ENCODE results near the gene CAPN5. TPM values are rescaled to one million over a fixed set of nuclear protein-coding genes. Genes with fewer than 3 reads are reported as not detected.
A peak's percentile ranks its signal among the peaks of the same experiment; 100 is the strongest.
"Not testable (repeated sequence)": the region's sequence is repeated elsewhere in the genome, so short reads cannot be mapped to it uniquely, and the experiment has no call there.

Gene CAPN5
- under 1 TPM; 0.62 to 0.76 TPM for total RNA-seq

DNA sequence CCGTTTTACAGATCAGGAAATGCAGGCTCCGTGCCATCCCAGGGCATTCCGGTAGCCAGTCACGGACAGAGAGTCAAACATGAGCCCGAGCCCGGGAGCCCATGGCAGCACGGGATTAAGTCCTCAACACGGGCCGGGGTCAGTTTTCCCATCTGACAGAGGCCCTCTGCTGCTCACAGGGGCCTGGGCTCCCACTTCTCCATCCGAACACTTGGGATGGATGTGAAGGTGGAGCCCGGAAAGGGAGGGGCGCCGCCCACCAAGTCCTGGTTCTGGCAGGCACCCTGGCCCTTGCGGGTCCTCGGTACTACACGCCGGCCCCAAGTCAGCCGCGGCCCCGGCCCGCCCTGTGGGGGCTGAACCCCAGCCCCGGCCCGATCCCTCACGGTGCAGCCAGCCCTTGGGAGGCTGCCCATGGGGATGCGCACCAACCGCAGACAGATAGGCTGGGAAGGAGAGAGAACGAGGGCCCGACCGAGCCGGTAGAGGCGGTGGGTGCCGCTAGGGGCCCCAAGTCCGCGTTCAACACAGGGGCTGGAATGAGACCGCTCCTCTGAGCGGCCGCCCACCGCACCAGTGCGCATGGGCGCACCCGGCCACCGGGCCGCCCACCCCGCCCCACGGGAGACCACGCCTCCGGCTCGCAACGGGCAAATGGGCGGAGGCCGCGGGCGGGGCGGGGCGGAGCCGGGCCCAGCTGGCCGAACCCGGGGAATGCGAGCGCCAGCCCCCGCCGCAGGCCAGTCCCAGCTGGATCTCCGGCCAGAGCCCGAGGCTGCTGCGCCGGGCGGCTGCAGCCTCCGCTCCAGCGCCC is at the start of gene CAPN5:
Gene CAPN5 (plus strand): TSS at position 743 of the 814 bp plus-strand sequence. CDS start 17,916 bp downstream, outside the sequence.
- Mint-ChIP-seq H3K9me3 (ENCODE audit: low read depth) (peaks cover 4% of the 10 kb centered on the region), H3K36me3 (ENCODE audit: low read depth) (no peaks in the 10 kb centered on the region), H3K27me3 (no peaks in the 10 kb centered on the region), H3K4me1 (peaks cover 4% of the 10 kb centered on the region), H3K4me3 (peak within 1 kb of the TSS; percentile 75), H3K27ac (peak within 1 kb of the TSS; percentile 78)
- CTCF ChIA-PET = interaction anchor here (1.0 to 3.7 kb wide), 3 partner anchors 18 to 25 kb away, joined by 5 to 24 read pairs (median 19); no protein-coding TSS in a partner anchor
- DNase-seq (peak; percentile 91), ATAC-seq (peak; percentile 97)
- intact Hi-C loops (cut with DNase I, micrococcal nuclease) = loop anchor here (1.0 to 2.0 kb wide), 5 partner anchors 19 to 622 kb away; partner anchors contain the start of genes ACER3 (in 1 of the 2) and EMSY (in 1 of the 2)
- POLR2A ChIA-PET = no interaction called here

DNA sequence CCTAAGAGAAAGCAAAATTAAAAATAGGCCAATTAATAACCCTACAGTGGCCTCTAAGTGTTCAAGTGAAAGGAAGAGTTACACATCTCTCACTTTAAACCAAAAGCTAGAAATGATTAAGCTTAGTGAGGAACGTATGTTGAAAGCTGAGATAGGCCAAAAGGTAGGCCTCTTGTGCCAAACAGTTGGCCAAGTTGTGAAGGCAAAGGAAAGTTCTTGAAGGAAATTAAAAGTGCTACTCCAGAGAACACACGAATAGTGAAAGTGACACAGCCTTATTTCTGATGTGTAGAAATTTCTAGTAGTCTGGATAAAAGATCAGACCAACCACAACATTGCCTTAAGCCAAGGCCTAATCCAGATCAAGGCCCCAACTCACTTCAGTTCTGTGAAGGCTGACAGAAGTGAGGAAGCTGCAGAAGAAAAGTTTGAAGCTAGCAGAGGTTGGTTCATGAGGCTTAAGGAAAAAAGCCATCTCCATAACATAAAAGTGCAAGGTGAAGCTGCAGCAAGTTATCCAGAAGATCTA is 48.3 kb upstream of the CAPN5 start:
- POLR2A ChIA-PET; H3K4me3 Mint-ChIP-seq; intact Hi-C loops (cut with DNase I, micrococcal nuclease); H3K27me3 Mint-ChIP-seq; DNase-seq; H3K9me3 Mint-ChIP-seq (ENCODE audit: low read depth); H3K36me3 Mint-ChIP-seq (ENCODE audit: low read depth): not testable (repeated sequence)
- ATAC-seq = peak; percentile 68
- Mint-ChIP-seq H3K27ac (peak overlapping the region; percentile 35), H3K4me1 (peaks cover 12% of the 10 kb centered on the region)
- CTCF ChIA-PET = interaction anchor here (0.7 to 1.1 kb wide), 2 partner anchors 16 to 33 kb away, joined by 3 read pairs; partner anchors contain the start of gene B3GNT6

DNA sequence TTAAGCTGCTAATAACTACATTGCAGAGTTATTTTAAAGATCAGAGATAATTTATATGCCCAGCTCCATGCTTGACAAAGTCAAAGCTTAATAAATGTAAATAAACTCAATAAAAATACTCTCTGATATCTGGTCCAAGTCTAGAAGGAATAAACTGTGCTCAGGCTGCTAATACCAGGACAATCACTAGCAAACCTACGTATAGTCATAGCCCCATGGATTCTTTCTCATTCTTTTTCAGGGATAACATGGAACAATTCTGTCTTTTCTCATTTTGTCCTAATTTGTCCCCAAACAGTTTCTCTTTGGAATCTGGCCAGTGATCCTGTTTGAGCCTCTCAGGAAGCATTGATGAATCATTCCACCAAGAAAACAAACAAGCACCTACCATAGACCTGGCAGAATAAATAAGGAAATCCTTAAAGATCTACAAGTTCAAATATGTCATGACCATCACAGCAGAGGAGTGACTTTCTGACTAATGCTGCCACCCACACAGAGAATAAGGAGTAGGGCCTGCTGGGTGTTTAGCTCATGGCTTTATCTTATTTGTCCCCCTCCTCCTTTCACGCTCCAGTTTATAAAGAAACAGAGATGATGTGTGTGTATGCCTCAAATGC is 46.7 kb upstream of the CAPN5 start:
- DNase-seq = no peak
- Mint-ChIP-seq H3K27ac (no peak overlapping the region), H3K9me3 (ENCODE audit: low read depth) (no peaks in the 10 kb centered on the region), H3K4me3 (no peak overlapping the region), H3K4me1 (peaks cover 12% of the 10 kb centered on the region), H3K27me3 (no peaks in the 10 kb centered on the region), H3K36me3 (ENCODE audit: low read depth) (peaks cover 7% of the 10 kb centered on the region)
- ChIA-PET POLR2A (no interaction called here), CTCF (interaction anchor here (0.5 to 1.8 kb wide), 8 partner anchors 16 to 1766 kb away, joined by 3 to 6 read pairs (median 3); no protein-coding TSS in a partner anchor)
- intact Hi-C loops (cut with DNase I, micrococcal nuclease) = no loop called here
- ATAC-seq = peak; percentile 26

DNA sequence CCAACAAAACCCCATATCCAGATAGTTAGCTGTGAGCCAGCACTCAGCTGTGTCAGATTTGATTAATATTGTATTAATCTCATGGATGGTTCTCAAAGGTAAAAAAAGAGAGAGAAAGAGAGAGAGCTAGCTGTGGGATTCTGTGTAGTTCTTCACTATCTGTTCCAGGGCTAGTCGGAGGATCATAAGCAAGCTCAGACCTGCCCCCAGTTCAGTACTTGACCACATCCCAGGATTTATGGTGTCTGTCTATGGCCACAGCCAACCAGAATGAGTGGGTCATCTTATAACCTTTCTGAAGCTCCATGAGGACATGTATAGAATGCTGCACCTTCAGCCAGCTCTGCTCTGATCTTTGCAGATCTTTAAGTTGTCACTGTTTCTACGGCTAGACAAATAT is 46.0 kb upstream of the CAPN5 start:
- intact Hi-C loops (cut with DNase I, micrococcal nuclease) = no loop called here
- peaks cover 12% of the 10 kb centered on the region for H3K4me1 Mint-ChIP-seq
- H3K27ac Mint-ChIP-seq = no peak overlapping the region
- ChIA-PET CTCF (interaction anchor here (0.5 to 1.8 kb wide), 9 partner anchors 17 to 1766 kb away, joined by 3 to 6 read pairs (median 3); no protein-coding TSS in a partner anchor), POLR2A (no interaction called here)
- peaks cover 7% of the 10 kb centered on the region for H3K36me3 Mint-ChIP-seq (ENCODE audit: low read depth)
- DNase-seq (no peak), ATAC-seq (no peak)
- H3K27me3 Mint-ChIP-seq = no peaks in the 10 kb centered on the region
- H3K4me3 Mint-ChIP-seq = no peak overlapping the region
- H3K9me3 Mint-ChIP-seq (ENCODE audit: low read depth) = no peaks in the 10 kb centered on the region

DNA sequence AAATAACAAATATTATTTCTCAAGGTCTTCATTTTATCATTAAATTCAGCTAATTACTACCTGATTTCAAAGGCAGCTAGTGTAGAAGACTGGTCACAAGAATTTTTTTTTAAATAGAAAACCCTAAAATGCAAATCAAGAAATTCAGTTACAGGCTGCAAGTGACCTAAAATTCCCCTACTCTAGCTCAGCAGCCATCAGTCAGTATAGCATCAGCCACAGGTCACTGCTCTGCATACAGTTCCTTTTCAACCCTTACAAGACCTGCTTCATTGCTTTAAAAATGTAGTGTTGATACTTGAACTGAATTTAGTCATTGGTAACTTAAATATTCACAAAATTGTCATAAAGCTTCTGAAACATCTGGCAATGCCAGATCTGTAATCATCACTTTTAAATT is 42.0 kb upstream of the CAPN5 start:
- ChIA-PET CTCF (interaction anchor here (1.0 to 2.4 kb wide), 5 partner anchors 9 to 103 kb away, joined by 3 to 5 read pairs (median 3); partner anchors contain the start of genes B3GNT6 and MYO7A), POLR2A (no interaction called here)
- DNase-seq = no peak
- intact Hi-C loops (cut with DNase I, micrococcal nuclease) = no loop called here
- ATAC-seq = no peak
- H3K4me3 Mint-ChIP-seq = no peak overlapping the region
- no peaks in the 10 kb centered on the region for H3K4me1 Mint-ChIP-seq
- peaks cover 7% of the 10 kb centered on the region for H3K27me3 Mint-ChIP-seq
- H3K27ac Mint-ChIP-seq = no peak overlapping the region
- H3K9me3 Mint-ChIP-seq (ENCODE audit: low read depth) = no peaks in the 10 kb centered on the region
- H3K36me3 Mint-ChIP-seq (ENCODE audit: low read depth) = peaks cover 3% of the 10 kb centered on the region

DNA sequence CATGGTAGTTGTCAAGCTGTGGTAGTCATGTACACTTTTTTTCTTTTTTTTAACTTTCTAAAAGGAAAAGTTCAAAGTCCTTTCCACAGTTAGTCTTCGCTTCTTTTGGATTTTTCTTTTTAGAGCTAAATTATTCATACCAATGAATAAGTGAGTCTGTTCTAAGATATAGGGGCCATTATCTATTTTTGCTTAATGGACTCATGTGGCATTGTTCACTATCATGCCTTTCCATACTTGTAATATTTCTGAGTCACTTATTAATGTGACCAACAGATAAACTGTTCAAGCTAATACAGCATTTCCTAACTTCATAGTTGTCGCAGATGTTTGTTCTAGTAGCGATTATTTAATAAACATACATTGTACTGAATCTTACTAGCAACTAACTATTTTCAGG is 40.5 kb upstream of the CAPN5 start:
- ChIA-PET CTCF (interaction anchor here (0.6 to 2.4 kb wide), 2 partner anchors 13 to 102 kb away, joined by 3 to 5 read pairs; no protein-coding TSS in a partner anchor), POLR2A (no interaction called here)
- intact Hi-C loops (cut with DNase I, micrococcal nuclease) = no loop called here
- peaks cover 14% of the 10 kb centered on the region for H3K27me3 Mint-ChIP-seq
- ATAC-seq = no peak
- no peak overlapping the region for H3K27ac Mint-ChIP-seq
- no peak for DNase-seq
- no peaks in the 10 kb centered on the region for H3K36me3 Mint-ChIP-seq (ENCODE audit: low read depth)
- H3K4me3 Mint-ChIP-seq = no peak overlapping the region
- H3K9me3 Mint-ChIP-seq (ENCODE audit: low read depth) = no peaks in the 10 kb centered on the region
- H3K4me1 Mint-ChIP-seq = no peaks in the 10 kb centered on the region

DNA sequence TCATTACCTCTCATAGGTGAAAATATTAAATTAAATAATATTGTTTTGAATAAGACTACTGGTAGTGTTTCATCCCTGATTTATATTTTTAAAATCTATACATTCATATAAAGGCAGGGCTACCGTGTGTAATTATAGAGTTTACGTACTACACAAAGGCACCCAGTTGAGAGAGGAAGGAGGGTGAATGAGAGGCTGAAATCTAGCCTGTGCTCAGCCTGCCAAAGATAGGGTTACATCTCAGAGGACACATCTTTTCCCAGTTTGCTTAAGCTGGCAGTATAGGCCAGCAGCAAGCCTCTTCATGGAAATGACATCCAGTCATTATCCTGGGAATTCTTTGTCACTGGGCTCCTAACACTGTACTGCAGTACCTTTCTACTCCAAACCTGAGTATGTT is 40.0 kb upstream of the CAPN5 start:
- Mint-ChIP-seq H3K4me1 (no peaks in the 10 kb centered on the region), H3K4me3 (no peak overlapping the region), H3K9me3 (ENCODE audit: low read depth) (no peaks in the 10 kb centered on the region), H3K27me3 (peaks cover 14% of the 10 kb centered on the region), H3K36me3 (ENCODE audit: low read depth) (no peaks in the 10 kb centered on the region), H3K27ac (no peak overlapping the region)
- DNase-seq = no peak
- POLR2A ChIA-PET = no interaction called here
- ATAC-seq = no peak
- CTCF ChIA-PET = interaction anchor here (1.0 to 2.4 kb wide), 2 partner anchors 13 to 19 kb away, joined by 4 to 5 read pairs; no protein-coding TSS in a partner anchor
- intact Hi-C loops (cut with DNase I, micrococcal nuclease) = no loop called here

DNA sequence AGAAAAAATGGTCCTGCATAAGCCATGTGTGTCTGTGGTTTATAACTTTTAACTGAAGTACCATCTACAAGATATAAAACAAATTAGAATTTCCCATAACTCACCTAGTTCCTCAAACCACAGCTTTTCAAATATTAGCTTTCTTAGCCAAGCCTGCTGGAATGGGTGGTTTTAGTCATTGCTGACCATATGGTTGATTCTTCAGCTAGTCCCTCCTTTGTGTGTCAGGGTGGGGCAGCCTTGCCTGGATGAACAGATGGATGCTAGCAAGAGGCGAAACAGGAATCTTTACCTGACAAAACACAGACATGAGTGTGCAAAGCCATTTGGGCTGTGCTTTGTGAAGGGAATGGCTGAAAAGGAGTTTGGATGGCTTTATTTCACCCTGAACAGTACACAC is 39.5 kb upstream of the CAPN5 start:
- no peak overlapping the region for H3K4me3 Mint-ChIP-seq
- ATAC-seq (no peak), DNase-seq (no peak)
- CTCF ChIA-PET = interaction anchor here (0.6 to 1.0 kb wide), 2 partner anchors 18 to 761 kb away, joined by 3 to 4 read pairs; no protein-coding TSS in a partner anchor
- peaks cover 14% of the 10 kb centered on the region for H3K27me3 Mint-ChIP-seq
- intact Hi-C loops (cut with DNase I, micrococcal nuclease) = no loop called here
- no peaks in the 10 kb centered on the region for H3K4me1 Mint-ChIP-seq
- POLR2A ChIA-PET = no interaction called here
- H3K36me3 Mint-ChIP-seq (ENCODE audit: low read depth) = no peaks in the 10 kb centered on the region
- H3K9me3 Mint-ChIP-seq (ENCODE audit: low read depth) = no peaks in the 10 kb centered on the region
- H3K27ac Mint-ChIP-seq = no peak overlapping the region

DNA sequence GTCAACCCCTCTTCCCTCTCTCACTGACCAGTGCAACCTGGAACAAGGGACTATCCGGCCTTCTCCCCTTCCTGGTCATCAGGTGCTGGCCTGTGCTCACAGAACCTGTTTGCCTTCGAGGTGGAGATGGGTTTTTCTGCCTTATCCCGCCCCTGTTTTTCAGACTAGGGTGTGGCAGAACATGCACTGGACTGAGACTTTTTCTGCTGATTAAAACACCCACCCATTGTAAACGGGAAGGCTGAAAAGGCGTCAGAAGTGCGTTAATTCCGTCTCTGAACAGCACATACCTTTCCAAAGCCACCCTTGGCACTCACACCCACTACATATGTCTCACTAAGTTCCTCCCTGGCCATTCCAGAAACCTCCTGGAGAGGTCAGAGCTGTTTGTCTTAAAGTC is 36.9 kb upstream of the CAPN5 start:
- intact Hi-C loops (cut with DNase I, micrococcal nuclease) = no loop called here
- Mint-ChIP-seq H3K9me3 (ENCODE audit: low read depth) (no peaks in the 10 kb centered on the region), H3K36me3 (ENCODE audit: low read depth) (no peaks in the 10 kb centered on the region), H3K4me1 (no peaks in the 10 kb centered on the region), H3K4me3 (no peak overlapping the region), H3K27ac (no peak overlapping the region), H3K27me3 (peaks cover 14% of the 10 kb centered on the region)
- ATAC-seq (no peak), DNase-seq (no peak)
- ChIA-PET POLR2A (no interaction called here), CTCF (interaction anchor here (1.0 kb wide), 1 partner anchor 26 kb away, joined by 3 read pairs; no protein-coding TSS in a partner anchor)

DNA sequence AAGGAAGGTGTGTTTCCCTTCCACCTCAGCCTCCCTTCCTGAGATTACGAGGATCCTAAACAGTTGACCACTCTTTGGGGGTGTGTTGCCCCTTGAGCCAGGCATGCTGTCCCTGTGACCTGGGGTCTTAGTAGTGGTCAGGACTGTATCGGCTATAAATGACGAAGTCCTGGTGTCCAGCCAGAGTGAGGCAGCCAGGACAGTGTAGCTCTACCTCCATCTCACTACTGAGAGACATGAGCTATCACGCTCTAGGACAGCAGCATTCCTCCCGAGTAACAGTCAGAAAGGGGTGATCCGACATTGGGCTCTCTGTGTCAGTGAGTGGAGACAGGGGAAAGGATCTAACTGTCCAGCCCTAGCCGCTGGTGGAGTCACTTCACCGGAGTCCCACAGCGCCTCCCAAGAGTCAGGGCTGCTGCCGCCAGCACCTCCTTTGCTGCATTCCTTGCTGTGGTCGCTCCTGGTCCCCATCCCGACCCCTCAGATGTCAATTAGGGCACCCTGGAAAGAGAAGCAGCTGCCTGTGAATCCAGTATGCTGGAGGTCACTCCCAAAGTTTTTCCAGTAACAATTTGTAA is 35.8 kb upstream of the CAPN5 start:
- DNase-seq (no peak), ATAC-seq (no peak)

DNA sequence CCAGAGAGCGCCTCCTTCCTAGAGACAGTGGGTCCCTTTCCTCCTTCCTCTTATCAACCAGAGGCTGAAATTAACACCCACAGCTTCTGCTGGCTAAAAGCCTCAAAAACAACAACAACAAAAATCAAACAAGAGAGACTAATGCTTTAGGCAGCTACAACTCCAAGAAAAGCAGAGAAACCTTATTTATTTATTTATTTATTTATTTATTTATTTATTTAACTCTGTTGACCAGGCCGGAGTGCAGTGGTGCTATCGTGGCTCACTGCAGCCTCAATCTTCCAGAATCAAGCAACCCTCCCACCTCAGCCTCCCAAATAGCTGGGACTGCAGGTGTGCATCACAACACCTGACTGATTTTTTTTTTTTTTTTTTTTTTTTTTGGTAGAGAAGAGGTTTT is 35.2 kb upstream of the CAPN5 start:
- Mint-ChIP-seq H3K36me3 (ENCODE audit: low read depth) (no peaks in the 10 kb centered on the region), H3K9me3 (ENCODE audit: low read depth) (no peaks in the 10 kb centered on the region), H3K4me3 (no peak overlapping the region), H3K27ac (no peak overlapping the region), H3K27me3 (peaks cover 16% of the 10 kb centered on the region), H3K4me1 (no peaks in the 10 kb centered on the region)
- DNase-seq = no peak
- POLR2A ChIA-PET = no interaction called here
- intact Hi-C loops (cut with DNase I, micrococcal nuclease) = no loop called here
- ATAC-seq = no peak
- CTCF ChIA-PET = interaction anchor here (0.5 to 0.6 kb wide), 2 partner anchors 9 to 60 kb away, joined by 3 to 4 read pairs; no protein-coding TSS in a partner anchor

More for the DNA sequence above, 35.8 kb upstream of the CAPN5 start:
- H3K27me3 Mint-ChIP-seq = peaks cover 14% of the 10 kb centered on the region
- no peak overlapping the region for H3K27ac Mint-ChIP-seq
- H3K4me1 Mint-ChIP-seq = no peaks in the 10 kb centered on the region
- ChIA-PET CTCF (interaction anchor here (0.5 to 1.0 kb wide), 4 partner anchors 28 to 164 kb away, joined by 3 to 4 read pairs (median 3); no protein-coding TSS in a partner anchor), POLR2A (no interaction called here)
- H3K36me3 Mint-ChIP-seq (ENCODE audit: low read depth) = no peaks in the 10 kb centered on the region
- intact Hi-C loops (cut with DNase I, micrococcal nuclease) = no loop called here
- no peak overlapping the region for H3K4me3 Mint-ChIP-seq
- H3K9me3 Mint-ChIP-seq (ENCODE audit: low read depth) = no peaks in the 10 kb centered on the region

Data from activated CD4-positive, alpha-beta T cell treated with anti-CD3 and anti-CD28 coated beads for 36 hours (primary cell).